Mesenchymal stem cell (in vitro differentiated cells and primary cell): ENCODE data around the gene PSG6.
"Not testable (repeated sequence)": the region's sequence is repeated elsewhere in the genome, so short reads cannot be mapped to it uniquely, and the experiment has no call there.

Experiments used
- DNase-seq: peaks from one replicate; pipeline ENCODE4 v3.0.0-alpha.2; 2013
- H2AFZ ChIP-seq: one replicate; pipeline ENCODE4 v1.6.1; 2013; ENCODE audit warnings: low read depth, mild to moderate bottlenecking, control low read depth, inconsistent platforms, low read length, moderate library complexity
- H2AK5ac ChIP-seq: 2 replicates; pipeline ENCODE4 v1.6.1; 2013; ENCODE audit warnings: low read length, moderate library complexity, mild to moderate bottlenecking, inconsistent platforms; ENCODE audit not compliant: severe bottlenecking
- H2BK120ac ChIP-seq: one replicate; pipeline ENCODE4 v1.6.1; 2013; ENCODE audit warnings: low read depth, mild to moderate bottlenecking, inconsistent platforms, low read length, moderate library complexity
- H2BK12ac ChIP-seq, 2 experiments: one replicate each; pipeline ENCODE4 v1.6.1; 2013; ENCODE audit warnings: inconsistent platforms in 2 of 2, low read length in 2 of 2, mild to moderate bottlenecking in 2 of 2, moderate library complexity in 2 of 2, control low read depth in 1 of 2
- H2BK15ac ChIP-seq: one replicate; pipeline ENCODE4 v1.6.1; 2013; ENCODE audit warnings: mild to moderate bottlenecking, low read depth, inconsistent platforms; ENCODE audit not compliant: poor library complexity, severe bottlenecking
- H2BK5ac ChIP-seq: 2 replicates; pipeline ENCODE4 v1.6.1; 2013; ENCODE audit warnings: low read depth, mild to moderate bottlenecking, low read length, control low read depth, inconsistent platforms; ENCODE audit not compliant: poor library complexity, severe bottlenecking
- H3K14ac ChIP-seq, 2 experiments: one replicate each; pipeline ENCODE4 v1.6.1; 2013; ENCODE audit warnings: inconsistent platforms in 2 of 2, low read length in 2 of 2, control low read depth in 1 of 2, mild to moderate bottlenecking in 1 of 2, moderate library complexity in 1 of 2
- H3K18ac ChIP-seq, 2 experiments: one replicate each; pipeline ENCODE4 v1.6.1; 2013; ENCODE audit warnings: inconsistent platforms in 2 of 2, low read length in 2 of 2, control low read depth in 1 of 2, low read depth in 1 of 2, mild to moderate bottlenecking in 1 of 2
- H3K23ac ChIP-seq, 2 experiments: one replicate each; pipeline ENCODE4 v1.6.1; 2013; ENCODE audit warnings: inconsistent platforms in 2 of 2, low read length in 2 of 2, mild to moderate bottlenecking in 2 of 2, moderate library complexity in 2 of 2, control low read depth in 1 of 2
- H3K27ac ChIP-seq: 2 replicates; pipeline ENCODE4 v1.5.1; 2013; ENCODE audit warnings: mild to moderate bottlenecking, moderate library complexity, low read length, control low read depth, inconsistent platforms; ENCODE audit not compliant: poor library complexity, severe bottlenecking
- H3K27me3 ChIP-seq, 2 experiments: 2 replicates each; pipeline versions ENCODE4 v1.6.1 to v1.7.0; 2013; ENCODE audit warnings: low read length in 2 of 2, mild to moderate bottlenecking in 2 of 2, moderate library complexity in 2 of 2, control low read depth in 1 of 2, inconsistent platforms in 1 of 2; ENCODE audit not compliant: control insufficient read depth in 1 of 2, insufficient read depth in 1 of 2
- H3K36me3 ChIP-seq, 2 experiments: 2 replicates each; pipeline versions ENCODE4 v1.6.1 to v1.7.0; 2013; ENCODE audit warnings: low read length in 2 of 2, control low read depth in 1 of 2, inconsistent platforms in 1 of 2, low read depth in 1 of 2, mild to moderate bottlenecking in 1 of 2; ENCODE audit not compliant: insufficient read depth in 2 of 2, control insufficient read depth in 1 of 2
- H3K4ac ChIP-seq, 2 experiments: one replicate each; pipeline ENCODE4 v1.6.1; 2013; ENCODE audit warnings: inconsistent platforms in 2 of 2, low read length in 2 of 2, mild to moderate bottlenecking in 2 of 2, moderate library complexity in 2 of 2, control low read depth in 1 of 2, low read depth in 1 of 2
- H3K4me1 ChIP-seq: 2 replicates; pipeline ENCODE4 v1.6.1; 2013; ENCODE audit warnings: low read depth, low read length, control low read depth; ENCODE audit not compliant: control insufficient read depth, insufficient read depth
- H3K4me2 ChIP-seq: 2 replicates; pipeline ENCODE4 v1.6.1; 2013; ENCODE audit warnings: low read length, mild to moderate bottlenecking, inconsistent platforms; ENCODE audit not compliant: poor library complexity, severe bottlenecking
- H3K4me3 ChIP-seq, 2 experiments: 2 replicates each; pipeline versions ENCODE4 v1.5.1 to v1.7.0; 2013; ENCODE audit warnings: low read length in 2 of 2, mild to moderate bottlenecking in 2 of 2, control low read depth in 1 of 2, low read depth in 1 of 2; ENCODE audit not compliant: insufficient read depth in 1 of 2
- H3K79me1 ChIP-seq: replicated peaks from 2 replicates; pipeline ENCODE4 v1.6.1; 2013; ENCODE audit warnings: mild to moderate bottlenecking, control low read depth, low read length, inconsistent platforms; ENCODE audit not compliant: poor library complexity, severe bottlenecking
- H3K9ac ChIP-seq: 2 replicates; pipeline ENCODE4 v1.7.0; 2013; ENCODE audit warnings: mild to moderate bottlenecking, low read length, moderate library complexity
- H3K9me3 ChIP-seq: 2 replicates; pipeline ENCODE4 v1.7.0; 2013; ENCODE audit warnings: mild to moderate bottlenecking, low read length; ENCODE audit not compliant: control insufficient read depth
- H4K8ac ChIP-seq: one replicate; pipeline ENCODE4 v1.6.1; 2013; ENCODE audit warnings: inconsistent platforms, mild to moderate bottlenecking, low read length, moderate library complexity
- H4K91ac ChIP-seq: one replicate; pipeline ENCODE4 v1.6.1; 2013; ENCODE audit warnings: mild to moderate bottlenecking, low read length, inconsistent platforms
- WGBS: methylation state at CpG from one replicate; pipeline ENCODE4 v1.1.7; 2013; ENCODE audit warnings: mixed read lengths; 5-methylcytosine and 5-hydroxymethylcytosine counted together

Gene PSG6

DNA sequence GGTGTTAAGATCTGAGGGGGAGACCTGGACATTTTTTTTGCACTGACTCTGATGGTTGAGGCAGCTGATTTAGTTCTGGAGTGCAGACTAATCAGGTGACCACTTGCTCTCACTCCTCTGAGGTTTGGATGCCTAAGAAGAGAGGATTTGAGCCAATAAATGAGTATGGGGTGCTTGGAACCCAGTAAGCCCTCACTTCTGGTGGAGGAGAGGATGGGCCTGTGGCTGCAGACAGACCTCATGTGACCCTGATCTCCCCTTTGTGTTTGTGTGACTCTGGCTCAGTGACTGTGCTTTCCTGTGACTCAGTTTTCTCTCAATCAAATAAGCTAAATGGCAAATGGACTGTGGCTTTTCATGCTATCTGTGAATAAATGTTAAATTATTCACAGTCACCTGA, 16.5 kb upstream of the PSG6 start:
- H3K79me1 ChIP-seq, H3K36me3 ChIP-seq, H3K9me3 ChIP-seq, H3K23ac ChIP-seq, H3K18ac ChIP-seq, H3K14ac ChIP-seq, H2AK5ac ChIP-seq, H2BK15ac ChIP-seq, H2BK5ac ChIP-seq, H4K8ac ChIP-seq, H3K4ac ChIP-seq, H3K27me3 ChIP-seq, H3K4me3 ChIP-seq, H2BK12ac ChIP-seq, H2BK120ac ChIP-seq, H4K91ac ChIP-seq, DNase-seq, H3K4me2 ChIP-seq, H3K27ac ChIP-seq, H2AFZ ChIP-seq, H3K4me1 ChIP-seq: not testable (repeated sequence)
- H3K9ac ChIP-seq = peak overlapping the region; percentile 29

DNA sequence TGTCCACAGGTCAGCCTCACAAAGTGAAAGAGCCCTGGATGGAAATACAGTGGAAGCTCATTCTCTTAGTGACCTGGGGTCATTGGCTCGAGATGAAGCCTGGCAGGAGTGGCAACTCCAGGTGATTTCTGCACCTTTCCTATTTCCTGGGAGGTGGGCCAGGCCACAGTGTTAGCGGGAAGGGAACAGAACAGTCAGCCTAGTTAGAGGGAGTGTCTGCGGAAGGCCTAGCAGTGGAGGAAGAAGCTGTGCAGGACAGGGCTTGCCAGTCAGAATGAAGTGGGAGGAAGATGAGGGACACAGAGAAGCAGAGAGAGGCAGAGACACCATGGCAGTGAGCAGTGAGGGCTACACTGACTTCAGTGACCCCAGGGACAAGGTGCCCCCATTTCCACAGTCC, 15.7 kb upstream of the PSG6 start:
- H3K79me1 ChIP-seq, H3K14ac ChIP-seq, H3K4me3 ChIP-seq, H3K27me3 ChIP-seq, DNase-seq, H4K8ac ChIP-seq, H2AFZ ChIP-seq, H3K36me3 ChIP-seq, H2AK5ac ChIP-seq, H3K9me3 ChIP-seq, H2BK15ac ChIP-seq, H3K4me1 ChIP-seq, H3K27ac ChIP-seq, H3K18ac ChIP-seq, H2BK120ac ChIP-seq, H4K91ac ChIP-seq, H2BK12ac ChIP-seq, H3K4me2 ChIP-seq, H2BK5ac ChIP-seq, H3K23ac ChIP-seq, H3K4ac ChIP-seq: not testable (repeated sequence)
- peak overlapping the region; percentile 29 for H3K9ac ChIP-seq
- 58% methylated on average over 3 of the region's 3 CpGs for WGBS

DNA sequence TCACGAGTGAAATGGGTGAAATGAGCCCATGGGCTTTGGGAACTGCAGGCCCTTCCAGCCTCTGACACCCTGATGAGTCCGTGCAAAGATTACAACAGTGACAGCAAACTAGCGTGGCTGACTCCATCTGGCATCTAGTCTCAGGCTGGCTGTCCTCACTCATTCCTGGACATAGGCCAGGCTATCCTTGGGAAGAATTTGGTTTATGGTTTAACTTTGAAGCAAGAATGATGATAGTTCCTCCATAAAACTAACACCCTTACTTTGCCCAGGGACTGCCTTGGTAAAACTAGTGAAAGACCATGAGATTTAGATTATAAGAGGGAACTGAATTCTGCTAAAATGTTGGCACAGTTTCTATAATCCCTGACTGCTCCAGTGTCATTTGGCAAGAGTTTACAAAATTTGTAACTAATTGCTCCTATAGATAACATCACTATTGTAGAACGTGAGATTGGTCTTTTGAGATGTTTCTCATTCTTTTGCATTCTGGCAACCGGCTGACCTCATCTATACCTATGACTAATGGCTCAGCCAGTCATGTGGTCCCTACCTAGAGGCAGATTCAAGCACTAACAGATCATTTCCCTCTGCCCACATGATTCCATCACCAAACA, 14.9 kb upstream of the PSG6 start:
- not testable (repeated sequence) for H2AFZ ChIP-seq, H3K14ac ChIP-seq, H3K36me3 ChIP-seq, H3K18ac ChIP-seq, DNase-seq, H2BK15ac ChIP-seq, H2AK5ac ChIP-seq, H2BK12ac ChIP-seq, H2BK120ac ChIP-seq, H3K4me3 ChIP-seq, H3K27ac ChIP-seq, H2BK5ac ChIP-seq, H3K79me1 ChIP-seq, H3K4me1 ChIP-seq, H3K27me3 ChIP-seq, H4K91ac ChIP-seq, H3K23ac ChIP-seq, H3K9me3 ChIP-seq, H4K8ac ChIP-seq, H3K4ac ChIP-seq, H3K4me2 ChIP-seq
- WGBS = 48% methylated on average over 5 of the region's 5 CpGs
- H3K9ac ChIP-seq = peak overlapping the region; percentile 59

DNA sequence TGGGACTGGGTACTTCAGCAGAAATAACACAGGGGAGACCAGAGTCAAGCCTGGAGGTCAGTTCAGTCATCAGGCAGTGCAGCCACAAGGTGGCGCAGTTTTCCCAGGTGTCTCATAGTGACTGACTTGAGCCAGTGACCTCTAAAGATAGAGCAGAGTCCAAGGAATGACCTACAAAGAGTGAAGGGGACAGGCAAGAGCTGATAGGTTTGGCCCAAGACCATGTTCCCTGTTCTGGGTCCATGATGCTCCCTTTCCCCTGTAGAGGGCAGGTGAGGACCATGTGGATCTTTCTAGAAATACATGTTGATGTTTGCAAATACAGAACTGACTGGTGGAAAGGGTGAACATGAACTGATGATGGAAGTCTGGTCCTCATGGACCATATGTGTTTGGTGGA, 12.5 kb upstream of the PSG6 start:
- not testable (repeated sequence) for H2BK120ac ChIP-seq, H2BK5ac ChIP-seq, H2BK15ac ChIP-seq, H2AK5ac ChIP-seq, H4K8ac ChIP-seq, H2BK12ac ChIP-seq, H3K4me2 ChIP-seq, H3K23ac ChIP-seq, H3K9me3 ChIP-seq, H3K4me1 ChIP-seq, H3K4me3 ChIP-seq, H3K4ac ChIP-seq, H3K18ac ChIP-seq, H3K14ac ChIP-seq, H3K27me3 ChIP-seq, H3K9ac ChIP-seq, H3K79me1 ChIP-seq, H2AFZ ChIP-seq, H4K91ac ChIP-seq, H3K27ac ChIP-seq, DNase-seq, H3K36me3 ChIP-seq
- 41% methylated on average over 1 of the region's 1 CpG for WGBS
